ENCODE data around the gene RNF103. TPM values are rescaled to one million over a fixed set of nuclear protein-coding genes. Genes with fewer than 3 reads are reported as not detected.

Gene RNF103
- total and polyA plus RNA-seq, 2 of the 13 experiments (the other 11 are each of a cell fraction or from before 2014, with no cell fraction given) = 19.8 to 21.1 TPM

DNA sequence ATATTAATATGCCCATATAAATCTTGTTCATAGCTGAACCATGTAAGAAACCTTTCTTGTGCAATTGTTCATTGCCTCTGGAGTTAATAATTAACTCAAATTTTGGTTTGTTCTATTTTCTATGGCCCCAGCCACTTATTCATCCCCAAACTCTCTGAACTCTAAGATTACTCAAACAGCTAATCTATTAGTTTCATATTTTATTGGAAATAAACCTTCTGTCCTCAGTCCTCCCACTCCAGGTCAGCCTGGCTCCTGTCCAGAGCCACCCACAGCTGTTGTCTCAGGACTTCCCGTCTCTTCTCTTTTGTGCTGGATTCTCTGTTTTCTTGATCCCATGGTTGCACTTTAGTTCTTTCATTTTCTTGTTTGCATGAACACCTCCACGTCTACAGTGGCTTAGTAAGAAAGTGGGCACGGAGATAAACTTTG lies 4.4 kb upstream of the RNF103 start (continued):
- TF ChIP-seq FOXK2 (IDR thresholded peaks at IDR 0.05) (no peak), IRF2 (CRISPR knock-in tag; IDR thresholded peaks at IDR 0.05) (no peak), CHD4 (IDR thresholded peaks at IDR 0.05; ENCODE audit: borderline replicate concordance, low read length) (0 out of 2 replicates have a peak, but pooled peaks have one; percentile 21), HNRNPH1 (optimal IDR thresholded peaks at IDR 0.05; ENCODE audit: low read depth, low read length) (no peak), ZNF746 (CRISPR knock-in tag; IDR thresholded peaks at IDR 0.05) (no peak), NFE2 (CRISPR knock-in tag; IDR thresholded peaks at IDR 0.05) (no peak), ZNF431 (CRISPR knock-in tag; IDR thresholded peaks at IDR 0.05; ENCODE audit: borderline replicate concordance, low read depth) (no peak), ZNF317 (CRISPR knock-in tag; IDR thresholded peaks at IDR 0.05) (no peak), EHMT2 (IDR thresholded peaks at IDR 0.05; ENCODE audit: borderline replicate concordance, low read depth, low read length) (no peak), HCFC1 (IDR thresholded peaks at IDR 0.05; ENCODE audit: low read depth, low read length) (no peak), ZNF660 (CRISPR knock-in tag; IDR thresholded peaks at IDR 0.05; ENCODE audit: borderline replicate concordance, low read depth) (no peak), RARA (CRISPR knock-in tag; IDR thresholded peaks at IDR 0.05) (0 out of 2 replicates have a peak, but pooled peaks have one; percentile 12), ZNF10 (CRISPR knock-in tag; IDR thresholded peaks at IDR 0.05; ENCODE audit: borderline replicate concordance, low read depth) (no peak), ZNF569 (CRISPR knock-in tag; IDR thresholded peaks at IDR 0.05; ENCODE audit: borderline replicate concordance) (no peak)
- TF ChIP-seq, protein P1, sequence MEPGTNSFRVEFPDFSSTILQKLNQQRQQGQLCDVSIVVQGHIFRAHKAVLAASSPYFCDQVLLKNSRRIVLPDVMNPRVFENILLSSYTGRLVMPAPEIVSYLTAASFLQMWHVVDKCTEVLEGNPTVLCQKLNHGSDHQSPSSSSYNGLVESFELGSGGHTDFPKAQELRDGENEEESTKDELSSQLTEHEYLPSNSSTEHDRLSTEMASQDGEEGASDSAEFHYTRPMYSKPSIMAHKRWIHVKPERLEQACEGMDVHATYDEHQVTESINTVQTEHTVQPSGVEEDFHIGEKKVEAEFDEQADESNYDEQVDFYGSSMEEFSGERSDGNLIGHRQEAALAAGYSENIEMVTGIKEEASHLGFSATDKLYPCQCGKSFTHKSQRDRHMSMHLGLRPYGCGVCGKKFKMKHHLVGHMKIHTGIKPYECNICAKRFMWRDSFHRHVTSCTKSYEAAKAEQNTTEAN (CRISPR knock-in tag; conservative IDR thresholded peaks at IDR 0.05) = no peak
- TF ChIP-seq, protein P2, sequence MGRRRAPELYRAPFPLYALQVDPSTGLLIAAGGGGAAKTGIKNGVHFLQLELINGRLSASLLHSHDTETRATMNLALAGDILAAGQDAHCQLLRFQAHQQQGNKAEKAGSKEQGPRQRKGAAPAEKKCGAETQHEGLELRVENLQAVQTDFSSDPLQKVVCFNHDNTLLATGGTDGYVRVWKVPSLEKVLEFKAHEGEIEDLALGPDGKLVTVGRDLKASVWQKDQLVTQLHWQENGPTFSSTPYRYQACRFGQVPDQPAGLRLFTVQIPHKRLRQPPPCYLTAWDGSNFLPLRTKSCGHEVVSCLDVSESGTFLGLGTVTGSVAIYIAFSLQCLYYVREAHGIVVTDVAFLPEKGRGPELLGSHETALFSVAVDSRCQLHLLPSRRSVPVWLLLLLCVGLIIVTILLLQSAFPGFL (CRISPR knock-in tag; IDR thresholded peaks at IDR 0.05) = no peak
- TF ChIP-seq, protein P3, sequence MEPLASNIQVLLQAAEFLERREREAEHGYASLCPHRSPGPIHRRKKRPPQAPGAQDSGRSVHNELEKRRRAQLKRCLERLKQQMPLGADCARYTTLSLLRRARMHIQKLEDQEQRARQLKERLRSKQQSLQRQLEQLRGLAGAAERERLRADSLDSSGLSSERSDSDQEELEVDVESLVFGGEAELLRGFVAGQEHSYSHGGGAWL (CRISPR knock-in tag; IDR thresholded peaks at IDR 0.05) = no peak
- TF ChIP-seq, protein P4, sequence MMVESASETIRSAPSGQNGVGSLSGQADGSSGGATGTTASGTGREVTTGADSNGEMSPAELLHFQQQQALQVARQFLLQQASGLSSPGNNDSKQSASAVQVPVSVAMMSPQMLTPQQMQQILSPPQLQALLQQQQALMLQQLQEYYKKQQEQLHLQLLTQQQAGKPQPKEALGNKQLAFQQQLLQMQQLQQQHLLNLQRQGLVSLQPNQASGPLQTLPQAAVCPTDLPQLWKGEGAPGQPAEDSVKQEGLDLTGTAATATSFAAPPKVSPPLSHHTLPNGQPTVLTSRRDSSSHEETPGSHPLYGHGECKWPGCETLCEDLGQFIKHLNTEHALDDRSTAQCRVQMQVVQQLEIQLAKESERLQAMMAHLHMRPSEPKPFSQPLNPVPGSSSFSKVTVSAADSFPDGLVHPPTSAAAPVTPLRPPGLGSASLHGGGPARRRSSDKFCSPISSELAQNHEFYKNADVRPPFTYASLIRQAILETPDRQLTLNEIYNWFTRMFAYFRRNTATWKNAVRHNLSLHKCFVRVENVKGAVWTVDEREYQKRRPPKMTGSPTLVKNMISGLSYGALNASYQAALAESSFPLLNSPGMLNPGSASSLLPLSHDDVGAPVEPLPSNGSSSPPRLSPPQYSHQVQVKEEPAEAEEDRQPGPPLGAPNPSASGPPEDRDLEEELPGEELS (CRISPR knock-in tag; IDR thresholded peaks at IDR 0.05) = no peak
- TF ChIP-seq, protein P5, sequence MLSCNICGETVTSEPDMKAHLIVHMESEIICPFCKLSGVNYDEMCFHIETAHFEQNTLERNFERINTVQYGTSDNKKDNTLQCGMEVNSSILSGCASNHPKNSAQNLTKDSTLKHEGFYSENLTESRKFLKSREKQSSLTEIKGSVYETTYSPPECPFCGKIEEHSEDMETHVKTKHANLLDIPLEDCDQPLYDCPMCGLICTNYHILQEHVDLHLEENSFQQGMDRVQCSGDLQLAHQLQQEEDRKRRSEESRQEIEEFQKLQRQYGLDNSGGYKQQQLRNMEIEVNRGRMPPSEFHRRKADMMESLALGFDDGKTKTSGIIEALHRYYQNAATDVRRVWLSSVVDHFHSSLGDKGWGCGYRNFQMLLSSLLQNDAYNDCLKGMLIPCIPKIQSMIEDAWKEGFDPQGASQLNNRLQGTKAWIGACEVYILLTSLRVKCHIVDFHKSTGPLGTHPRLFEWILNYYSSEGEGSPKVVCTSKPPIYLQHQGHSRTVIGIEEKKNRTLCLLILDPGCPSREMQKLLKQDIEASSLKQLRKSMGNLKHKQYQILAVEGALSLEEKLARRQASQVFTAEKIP (CRISPR knock-in tag; IDR thresholded peaks at IDR 0.05; ENCODE audit: borderline replicate concordance) = no peak
- TF ChIP-seq, protein P6, sequence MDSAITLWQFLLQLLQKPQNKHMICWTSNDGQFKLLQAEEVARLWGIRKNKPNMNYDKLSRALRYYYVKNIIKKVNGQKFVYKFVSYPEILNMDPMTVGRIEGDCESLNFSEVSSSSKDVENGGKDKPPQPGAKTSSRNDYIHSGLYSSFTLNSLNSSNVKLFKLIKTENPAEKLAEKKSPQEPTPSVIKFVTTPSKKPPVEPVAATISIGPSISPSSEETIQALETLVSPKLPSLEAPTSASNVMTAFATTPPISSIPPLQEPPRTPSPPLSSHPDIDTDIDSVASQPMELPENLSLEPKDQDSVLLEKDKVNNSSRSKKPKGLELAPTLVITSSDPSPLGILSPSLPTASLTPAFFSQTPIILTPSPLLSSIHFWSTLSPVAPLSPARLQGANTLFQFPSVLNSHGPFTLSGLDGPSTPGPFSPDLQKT (CRISPR knock-in tag; IDR thresholded peaks at IDR 0.05; ENCODE audit: borderline replicate concordance) = no peak
- TF ChIP-seq, protein P7, sequence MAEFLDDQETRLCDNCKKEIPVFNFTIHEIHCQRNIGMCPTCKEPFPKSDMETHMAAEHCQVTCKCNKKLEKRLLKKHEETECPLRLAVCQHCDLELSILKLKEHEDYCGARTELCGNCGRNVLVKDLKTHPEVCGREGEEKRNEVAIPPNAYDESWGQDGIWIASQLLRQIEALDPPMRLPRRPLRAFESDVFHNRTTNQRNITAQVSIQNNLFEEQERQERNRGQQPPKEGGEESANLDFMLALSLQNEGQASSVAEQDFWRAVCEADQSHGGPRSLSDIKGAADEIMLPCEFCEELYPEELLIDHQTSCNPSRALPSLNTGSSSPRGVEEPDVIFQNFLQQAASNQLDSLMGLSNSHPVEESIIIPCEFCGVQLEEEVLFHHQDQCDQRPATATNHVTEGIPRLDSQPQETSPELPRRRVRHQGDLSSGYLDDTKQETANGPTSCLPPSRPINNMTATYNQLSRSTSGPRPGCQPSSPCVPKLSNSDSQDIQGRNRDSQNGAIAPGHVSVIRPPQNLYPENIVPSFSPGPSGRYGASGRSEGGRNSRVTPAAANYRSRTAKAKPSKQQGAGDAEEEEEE (CRISPR knock-in tag; IDR thresholded peaks at IDR 0.05; ENCODE audit: borderline replicate concordance) = no peak

Data from HepG2 (cell line).